NCI-H187 (cell line): ENCODE data around the gene RPL14.
A peak's percentile ranks its signal among the peaks of the same experiment; 100 is the strongest.
"Not testable (repeated sequence)": the region's sequence is repeated elsewhere in the genome, so short reads cannot be mapped to it uniquely, and the experiment has no call there.

ENCODE experiments used
- DNase-seq, 2 experiments: peaks; one replicate each; lab custom pipeline; 2025; lab: John Stamatoyannopoulos, UW

Gene RPL14

DNA sequence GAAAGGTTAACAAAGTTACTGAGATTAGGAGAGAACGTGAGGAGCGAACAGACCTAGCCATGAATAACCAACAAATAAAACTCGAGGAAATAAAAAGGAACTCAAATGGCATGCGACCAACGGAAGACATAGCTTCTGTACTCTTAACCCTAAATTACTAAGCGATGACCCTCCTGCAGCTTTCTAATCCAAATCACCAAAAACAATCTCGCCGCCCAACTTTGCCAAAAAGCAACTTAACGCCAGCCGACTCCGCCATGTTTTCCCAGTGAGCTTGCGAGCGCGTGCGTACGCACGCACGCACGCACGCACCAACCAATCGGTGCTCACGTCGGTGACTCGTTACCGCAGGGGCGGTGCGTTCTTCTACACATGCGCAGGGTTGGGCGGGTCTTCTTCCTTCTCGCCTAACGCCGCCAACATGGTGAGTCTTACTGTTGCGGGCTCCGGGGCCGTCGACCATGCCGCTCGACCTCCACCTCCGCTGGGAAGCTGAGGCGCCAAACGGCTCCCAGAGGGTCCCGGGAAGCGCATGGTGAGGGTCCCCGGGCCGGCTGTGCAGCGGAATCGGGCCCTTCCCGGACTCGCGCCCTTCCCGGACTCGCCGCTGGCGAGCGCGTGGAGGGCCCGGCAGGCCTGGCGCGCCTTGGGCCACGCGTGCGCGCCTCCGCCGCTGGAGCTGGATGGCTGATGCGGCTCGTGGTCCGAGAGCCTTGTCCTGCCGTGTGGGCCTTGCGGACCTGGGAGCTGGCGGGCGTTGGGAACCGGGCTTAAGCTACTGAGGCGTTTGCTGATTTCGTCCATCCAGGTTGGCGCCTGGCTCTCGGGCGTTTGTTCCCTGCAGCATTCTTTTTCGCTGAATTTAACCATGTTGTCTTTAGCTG, at the start of gene RPL14:
Gene RPL14, plus strand, starts transcription at position 400 of the 884 bp plus-strand sequence. Its CDS starts 133 bp downstream, at position 533.
- DNase-seq = peak; percentile 52 to 60

DNA sequence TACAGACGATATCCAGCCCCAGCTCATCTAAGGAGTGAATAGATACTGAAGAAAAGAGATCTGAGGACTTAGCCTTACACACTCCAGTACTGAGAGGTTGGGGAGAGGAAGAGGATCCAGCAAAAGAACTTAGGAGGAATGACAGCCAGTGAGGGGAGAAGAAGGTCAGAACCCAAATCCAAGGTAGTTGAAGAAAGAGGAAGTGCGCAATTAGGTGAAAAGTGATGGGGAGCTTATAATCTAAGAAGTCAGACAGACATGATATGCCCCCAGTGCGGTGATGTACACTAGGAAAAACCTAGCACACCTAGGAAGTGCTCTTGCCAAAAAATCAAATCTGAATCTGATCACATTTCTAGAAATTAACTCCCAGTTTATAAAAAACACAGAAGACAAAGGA, 49.5 kb upstream of the RPL14 start:
- no peak for DNase-seq

DNA sequence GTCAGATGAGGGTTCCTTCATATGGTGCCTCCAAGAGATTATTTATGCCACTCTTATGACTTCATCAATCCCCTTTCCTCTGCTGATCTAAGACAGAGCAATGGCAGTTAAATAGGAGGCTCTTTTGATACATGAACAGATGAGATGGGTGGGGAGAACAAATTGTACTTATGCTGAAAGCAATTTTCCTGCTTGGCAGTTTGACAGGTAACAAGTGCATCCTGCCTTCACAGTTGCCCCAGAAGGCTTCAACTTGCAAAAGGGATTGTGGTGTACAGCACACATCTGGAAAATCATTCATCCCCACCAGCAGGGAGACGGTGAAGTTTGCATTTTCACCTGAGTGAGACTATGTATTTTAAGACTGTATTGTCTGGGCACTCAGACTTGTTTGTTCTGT, 42.9 kb upstream of the RPL14 start:
- DNase-seq = no peak

DNA sequence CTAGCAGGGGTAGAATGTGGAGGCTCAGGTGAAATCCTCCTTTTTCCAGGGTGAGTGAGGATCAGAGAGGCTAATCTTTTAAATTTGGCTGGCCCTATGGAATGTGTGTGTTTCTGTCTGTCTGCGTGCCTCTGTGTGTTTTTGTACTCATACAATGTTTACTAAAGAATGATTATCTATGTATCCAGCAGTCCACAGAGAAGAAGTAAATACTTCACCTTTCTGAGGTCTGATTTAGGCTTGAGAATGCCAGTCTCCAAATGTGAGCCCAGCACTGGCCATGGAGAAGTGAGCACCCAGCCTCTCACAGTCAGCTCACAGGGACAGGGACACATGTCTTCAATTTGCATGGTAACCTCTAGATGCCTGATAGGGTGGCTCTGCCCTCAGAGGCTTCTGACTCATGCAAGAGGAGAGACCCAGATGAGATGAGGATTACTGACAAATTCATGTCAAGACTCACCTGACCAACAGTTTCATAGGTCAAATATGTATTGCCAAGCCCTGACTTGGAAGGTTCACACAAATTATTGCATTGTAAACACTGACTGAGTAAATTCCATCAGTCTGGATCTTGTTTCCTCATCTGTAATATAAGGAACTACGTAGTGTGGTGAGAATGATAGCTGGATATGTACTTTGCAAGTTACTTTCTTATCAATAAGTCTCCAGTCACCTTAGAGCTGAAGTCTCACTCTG, 39.1 kb upstream of the RPL14 start:
- no peak for DNase-seq

DNA sequence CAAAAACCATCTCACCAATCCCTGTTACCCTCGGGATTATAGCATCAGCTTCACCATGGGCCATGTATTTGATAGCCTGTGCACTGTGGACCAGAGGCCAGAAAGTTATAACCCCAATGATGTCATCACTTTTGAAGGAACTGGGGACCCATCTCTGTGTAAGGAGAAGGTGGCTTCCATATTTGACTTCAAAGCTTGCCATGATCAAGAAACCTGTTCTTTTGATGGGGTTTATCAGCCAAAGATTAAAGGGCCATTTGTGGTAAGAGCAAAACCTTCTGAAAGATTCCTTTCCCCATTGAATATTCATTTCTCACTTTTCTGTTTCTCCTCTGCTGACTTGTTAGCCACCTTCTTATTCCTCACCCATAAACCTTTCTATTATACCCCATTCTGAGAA, 34.3 kb upstream of the RPL14 start:
- DNase-seq = no peak

DNA sequence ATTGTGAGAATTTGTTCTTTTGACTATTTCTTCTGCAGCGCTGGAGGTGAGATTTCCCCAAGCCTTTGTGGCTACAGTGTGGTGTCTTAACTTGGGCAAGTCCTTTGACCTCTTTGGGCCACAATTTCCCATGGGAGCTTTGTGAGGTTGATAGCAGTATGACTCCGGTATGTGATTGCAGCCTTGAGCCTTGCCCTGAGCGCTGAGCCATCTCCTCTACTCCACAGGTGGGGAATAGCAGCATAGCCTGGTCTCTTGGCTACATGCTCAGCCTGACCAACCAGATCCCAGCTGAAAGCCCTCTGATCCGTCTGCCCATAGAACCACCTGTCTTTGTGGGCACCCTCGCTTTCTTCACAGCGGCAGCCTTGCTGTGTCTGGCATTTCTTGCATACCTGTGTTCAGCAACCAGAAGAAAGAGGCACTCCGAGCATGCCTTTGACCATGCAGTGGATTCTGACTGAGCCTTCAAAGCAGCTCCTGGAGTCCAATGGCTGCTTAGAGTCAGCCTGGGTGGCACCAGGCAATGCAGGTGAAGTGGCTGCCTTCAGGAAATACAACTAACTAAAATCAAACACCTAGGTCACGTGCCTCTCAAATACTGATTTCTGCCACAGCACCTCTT, 30.0 kb upstream of the RPL14 start:
- no peak for DNase-seq

DNA sequence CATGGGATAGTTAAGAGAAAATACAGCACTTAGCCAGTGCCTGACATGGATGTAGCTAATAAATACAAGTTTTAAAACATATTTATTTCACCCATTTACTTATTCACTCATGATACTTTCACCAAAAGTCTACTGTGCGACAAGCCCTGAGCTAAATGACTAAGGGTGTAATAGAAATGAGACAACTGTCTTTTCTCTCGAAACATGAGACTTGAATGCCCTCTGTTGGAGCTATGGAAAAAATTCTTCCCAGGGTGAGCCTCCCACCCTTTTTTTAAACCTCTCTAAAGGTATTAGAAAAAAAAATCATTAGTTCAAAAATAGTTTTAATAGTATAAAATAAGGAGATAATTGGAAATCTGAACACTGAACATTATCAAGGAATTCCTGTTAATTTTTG, 24.3 kb upstream of the RPL14 start:
- DNase-seq = no peak

DNA sequence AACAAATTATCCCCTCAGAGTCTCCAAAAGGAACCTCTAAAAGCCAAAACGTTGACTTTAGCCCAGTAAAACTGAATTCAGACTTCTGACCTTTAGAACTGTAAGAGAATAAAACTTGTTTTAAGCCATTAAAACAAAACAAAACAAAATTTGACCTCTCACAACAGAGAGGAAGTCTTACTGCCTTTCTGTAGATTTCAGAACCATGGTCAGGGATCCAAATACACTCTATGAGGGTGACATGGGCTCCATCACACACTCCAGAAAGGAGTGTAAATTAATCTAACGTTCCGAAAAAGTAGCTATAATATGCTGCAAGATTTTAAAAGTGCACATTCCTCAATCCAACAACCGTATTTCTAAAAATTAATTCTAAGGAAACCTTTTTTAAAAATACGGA, 19.2 kb upstream of the RPL14 start:
- DNase-seq = no peak

DNA sequence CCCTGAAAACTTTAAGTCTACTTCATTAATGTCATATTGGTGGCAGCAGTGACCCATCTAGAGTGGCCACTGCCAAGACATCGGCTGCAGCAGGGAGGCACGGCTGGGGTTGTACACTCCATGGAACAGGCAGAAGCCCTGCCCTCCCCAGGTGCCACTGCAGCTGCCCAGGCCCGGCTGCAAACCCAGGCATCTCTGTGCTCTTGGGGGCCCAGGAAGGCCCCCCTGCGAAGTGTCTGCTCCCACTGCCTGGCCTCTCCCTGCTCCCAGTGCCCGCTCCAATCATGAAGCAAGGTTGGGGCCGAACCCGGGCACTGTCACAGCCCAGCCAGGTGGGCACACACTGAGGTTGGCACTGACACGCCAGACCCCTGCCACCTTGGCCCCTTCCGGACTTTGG, 12.1 kb upstream of the RPL14 start:
- DNase-seq = no peak

DNA sequence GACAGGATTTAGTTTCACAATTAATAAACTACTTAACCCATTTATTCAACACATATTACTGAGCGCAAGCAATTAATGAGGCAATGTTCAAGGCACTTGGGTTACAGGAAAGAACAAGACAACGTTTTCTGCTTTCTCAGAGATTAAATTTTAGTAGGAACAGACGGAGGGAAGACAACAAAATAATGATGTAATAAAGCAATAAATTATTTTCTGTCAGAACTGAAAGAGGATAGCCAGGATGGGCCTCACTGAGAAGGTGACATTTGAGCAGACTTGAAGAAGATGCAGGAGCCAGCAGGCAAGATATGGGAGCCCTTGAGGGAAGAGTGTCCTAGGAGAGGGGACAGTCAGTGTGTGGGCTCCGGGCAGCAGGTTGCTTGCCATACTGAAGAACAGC, 11.3 kb upstream of the RPL14 start:
- no peak for DNase-seq

DNA sequence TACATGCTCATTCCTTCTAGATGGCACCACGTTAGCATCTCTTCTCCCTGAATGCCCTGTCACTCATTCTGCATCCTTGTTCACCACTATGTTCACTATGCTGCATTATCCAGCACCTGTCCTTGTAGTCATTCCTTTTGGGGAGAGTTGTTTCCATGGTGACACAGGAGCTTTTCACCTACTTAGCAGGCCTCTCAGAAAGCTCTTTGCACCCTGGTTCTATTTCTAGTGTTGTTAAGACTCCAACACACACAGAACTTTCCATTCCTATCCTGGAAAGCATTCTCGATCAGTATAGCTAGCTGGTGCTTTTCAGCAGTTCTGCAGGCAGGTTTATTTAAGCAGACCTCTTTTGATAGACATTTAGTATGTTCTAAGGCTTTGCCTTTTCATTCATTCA, 6.7 kb upstream of the RPL14 start:
- no peak for DNase-seq

DNA sequence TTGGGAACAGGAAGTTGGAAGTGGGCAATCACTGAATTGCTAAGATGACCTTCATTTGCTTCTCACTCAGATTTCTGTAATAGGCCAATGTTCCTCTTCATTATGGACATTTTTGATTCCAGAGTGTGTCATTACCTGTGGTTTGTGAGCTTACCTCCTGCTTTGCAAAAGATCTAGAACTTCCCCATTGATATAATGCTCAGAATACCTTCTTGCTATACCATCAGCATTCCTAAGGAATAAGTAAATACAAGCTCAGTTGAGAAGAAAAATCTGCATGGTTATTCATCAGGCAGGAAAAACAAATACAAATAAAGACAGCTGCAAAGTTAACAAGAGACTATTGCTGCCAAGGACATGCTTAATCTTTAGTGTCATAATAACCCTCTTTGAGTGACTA, 5.6 kb upstream of the RPL14 start:
- no peak for DNase-seq

DNA sequence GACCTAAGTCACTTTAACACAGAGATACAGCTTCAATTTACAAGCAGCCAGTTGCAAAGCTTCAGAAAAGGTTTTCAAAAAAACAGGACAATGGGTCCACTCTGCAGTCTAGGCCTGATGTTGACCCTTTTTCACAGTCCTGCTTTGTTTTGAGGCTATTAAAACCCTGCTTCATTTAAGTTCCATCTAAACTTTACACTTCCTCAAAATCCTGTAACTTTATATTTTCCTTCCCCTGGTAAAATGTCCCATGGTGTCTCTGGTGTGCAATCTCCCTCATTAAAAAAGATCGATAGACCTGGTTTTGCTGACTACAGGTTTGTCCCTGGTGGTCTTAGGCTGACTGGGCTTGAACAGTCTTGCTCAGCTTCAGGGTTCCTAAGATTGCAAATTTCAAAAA, 5.1 kb upstream of the RPL14 start:
- DNase-seq = no peak

DNA sequence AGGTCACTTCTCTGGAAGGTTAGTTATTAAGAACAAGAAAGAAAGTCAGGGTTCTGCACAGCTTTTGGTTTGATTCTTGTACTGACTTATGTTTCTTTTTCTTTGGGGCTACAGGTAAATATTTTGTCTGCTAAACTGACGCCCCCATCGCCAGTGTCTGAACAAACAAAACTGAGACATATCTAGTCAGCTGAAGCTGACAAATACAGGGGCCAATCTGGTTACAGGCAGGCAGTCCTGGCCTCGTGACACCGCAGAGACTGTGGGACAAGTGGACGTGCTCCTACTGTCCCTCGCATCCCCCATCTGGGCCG, 4.6 kb upstream of the RPL14 start:
- no peak for DNase-seq

DNA sequence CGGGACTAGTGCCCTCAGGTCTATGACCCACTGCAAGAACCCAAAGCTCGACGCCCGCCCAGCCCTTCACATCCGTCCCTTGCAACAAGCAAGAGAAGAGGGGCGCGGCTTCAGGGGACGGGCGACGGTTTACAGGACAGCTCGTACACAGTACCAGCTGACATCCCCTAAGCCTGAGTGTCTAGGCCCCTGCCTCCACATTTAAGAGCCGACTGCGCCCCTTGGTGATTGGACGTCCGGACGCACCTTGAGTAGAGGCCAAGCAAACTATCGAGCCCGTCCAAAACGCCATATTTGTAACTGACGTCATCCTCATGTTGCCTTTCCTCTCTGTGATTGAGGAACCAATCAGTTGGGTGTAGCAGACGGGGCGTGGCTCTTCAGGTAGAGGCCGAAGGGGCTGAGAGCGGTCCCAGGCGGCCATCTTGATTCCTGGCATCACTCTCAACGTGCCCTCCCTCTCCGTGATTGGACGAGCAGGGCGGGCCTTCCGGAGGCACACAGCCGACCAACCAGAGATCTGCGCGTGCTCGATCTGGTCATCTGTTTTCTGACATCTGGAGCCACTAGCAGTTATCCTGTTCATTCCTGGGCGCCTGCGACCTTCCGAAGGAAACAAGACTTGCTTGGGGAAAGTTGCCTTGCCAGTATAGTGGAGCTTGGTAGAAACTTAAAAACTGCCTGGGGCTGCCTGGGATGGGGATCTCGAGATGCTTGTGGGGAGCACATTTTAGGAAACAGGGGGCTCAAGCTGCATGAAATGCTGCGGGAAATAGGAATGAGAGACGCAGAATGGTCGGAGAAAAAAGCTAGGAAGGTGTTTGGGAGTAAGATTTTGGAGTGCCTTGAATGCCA, 4.0 kb upstream of the RPL14 start:
- peak; percentile 85 to 93 for DNase-seq

DNA sequence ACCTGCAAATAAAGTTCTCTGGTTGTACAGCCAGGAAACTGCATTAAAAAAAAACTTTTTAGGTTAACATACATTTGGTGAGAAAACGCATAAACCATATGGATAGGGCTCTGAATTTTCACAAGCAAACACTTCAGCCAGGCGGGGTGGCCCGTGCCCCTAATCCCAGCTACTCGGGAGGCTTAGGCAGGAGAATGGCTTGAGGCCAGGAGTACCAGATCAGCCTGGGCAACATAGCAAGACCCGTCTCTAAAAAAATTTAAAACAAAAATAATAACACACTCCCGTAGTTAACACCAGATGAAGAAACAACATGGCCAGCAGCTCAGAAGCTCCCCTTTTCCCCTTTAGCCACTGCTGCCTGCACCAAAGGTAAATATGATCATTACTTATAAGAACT, 3.2 kb upstream of the RPL14 start:
- DNase-seq = no peak

DNA sequence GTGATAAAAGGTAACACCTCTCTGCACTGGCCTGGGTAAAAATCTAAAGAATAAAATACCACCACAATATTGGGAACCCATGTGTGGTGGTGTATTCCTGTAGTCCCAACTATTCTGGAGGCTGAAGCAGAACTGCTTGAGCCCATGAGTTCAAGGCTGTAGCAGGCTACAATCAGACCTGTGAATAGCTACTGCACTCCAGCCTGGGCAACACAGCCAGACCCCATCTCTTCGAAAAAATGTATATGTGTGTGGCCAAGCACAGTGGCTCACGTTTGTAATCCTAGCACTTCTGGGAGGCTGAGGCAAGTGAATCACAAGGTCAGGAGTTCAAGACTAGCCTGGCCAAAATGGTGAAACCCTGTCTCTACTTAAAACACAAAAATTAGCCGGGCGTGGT, 1.8 kb upstream of the RPL14 start:
- no peak for DNase-seq

DNA sequence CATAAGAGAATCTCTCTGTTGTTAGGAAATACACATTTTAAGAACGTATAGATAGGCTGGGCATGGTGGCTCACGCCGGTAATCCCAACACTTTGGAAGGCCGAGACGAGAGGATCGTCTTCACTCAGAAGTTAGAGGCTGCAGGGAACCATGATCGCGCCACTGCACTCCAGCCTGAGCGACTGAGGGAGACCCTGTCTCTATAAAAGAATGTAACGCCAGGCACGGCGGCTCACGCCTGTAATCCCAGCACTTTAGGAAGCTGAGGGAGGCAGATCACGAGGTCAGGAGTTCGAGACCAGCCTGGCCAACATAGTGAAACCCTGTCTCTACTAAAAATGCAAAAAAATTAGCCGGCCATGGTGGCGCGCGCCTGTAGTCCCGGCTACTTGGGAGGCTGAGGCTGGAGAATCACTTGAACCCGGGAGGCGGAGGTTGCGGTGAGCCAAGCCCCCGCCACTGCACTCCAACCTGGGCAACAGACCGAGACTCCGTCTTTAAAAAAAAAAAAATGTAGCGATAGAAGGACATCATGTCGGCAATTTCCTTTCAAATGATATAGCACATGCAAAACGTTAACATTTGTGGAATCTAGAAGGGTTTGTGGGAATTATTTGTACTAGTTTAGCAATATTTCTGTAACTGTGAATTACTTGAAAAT, 730 bp upstream of the RPL14 start:
- no peak for DNase-seq

DNA sequence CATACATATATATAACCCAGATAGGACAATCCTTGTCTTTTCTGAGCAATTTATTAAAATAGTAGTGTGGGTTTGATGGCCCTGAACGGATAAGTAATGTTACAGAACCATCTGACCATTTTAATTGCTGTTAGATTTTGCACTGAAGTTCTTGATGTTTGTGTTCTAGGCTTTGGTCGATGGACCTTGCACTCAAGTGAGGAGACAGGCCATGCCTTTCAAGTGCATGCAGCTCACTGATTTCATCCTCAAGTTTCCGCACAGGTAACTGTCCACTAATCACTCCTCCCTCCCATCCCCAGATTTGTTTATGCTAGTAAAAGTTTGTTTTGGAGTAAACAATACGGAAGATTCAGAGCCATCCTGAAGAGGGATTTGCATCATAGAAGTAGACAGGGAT, 1.3 kb downstream of the RPL14 start:
- DNase-seq = no peak

DNA sequence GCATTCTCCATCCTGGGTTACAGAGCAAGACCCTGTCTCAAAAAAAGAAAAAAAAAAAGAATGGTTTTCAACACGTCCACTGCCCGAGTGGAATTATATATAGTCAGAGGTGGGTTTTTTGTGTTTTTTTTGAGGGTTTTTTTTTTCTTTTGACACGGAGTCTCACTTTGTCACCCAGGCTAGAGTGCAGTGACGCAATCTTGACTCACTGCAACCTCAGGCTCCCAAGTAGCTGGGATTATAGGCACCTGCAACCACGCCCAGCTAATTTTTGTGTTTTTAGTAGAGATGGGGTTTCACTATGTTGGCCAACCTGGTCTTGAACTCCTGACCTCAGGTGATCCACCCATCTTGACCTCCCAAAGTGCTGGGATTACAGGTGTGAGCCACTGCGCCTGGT, 3.3 kb downstream of the RPL14 start:
- not testable (repeated sequence) for DNase-seq

DNA sequence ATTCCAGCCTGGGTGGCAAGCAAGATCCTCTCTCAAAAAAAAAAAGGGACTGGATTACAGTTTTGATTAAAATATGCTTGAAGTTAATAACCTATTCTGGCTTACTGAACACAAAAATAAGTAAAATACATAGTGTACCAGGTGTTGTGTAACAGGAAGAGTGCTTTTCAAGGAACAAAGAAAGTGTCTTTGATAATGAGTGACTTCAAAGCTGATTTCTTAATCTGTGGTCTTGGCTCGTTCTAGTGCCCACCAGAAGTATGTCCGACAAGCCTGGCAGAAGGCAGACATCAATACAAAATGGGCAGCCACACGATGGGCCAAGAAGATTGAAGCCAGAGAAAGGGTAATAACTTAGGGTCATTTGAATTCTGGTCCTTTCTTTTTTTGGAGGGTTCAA, 4.0 kb downstream of the RPL14 start:
- no peak for DNase-seq

DNA sequence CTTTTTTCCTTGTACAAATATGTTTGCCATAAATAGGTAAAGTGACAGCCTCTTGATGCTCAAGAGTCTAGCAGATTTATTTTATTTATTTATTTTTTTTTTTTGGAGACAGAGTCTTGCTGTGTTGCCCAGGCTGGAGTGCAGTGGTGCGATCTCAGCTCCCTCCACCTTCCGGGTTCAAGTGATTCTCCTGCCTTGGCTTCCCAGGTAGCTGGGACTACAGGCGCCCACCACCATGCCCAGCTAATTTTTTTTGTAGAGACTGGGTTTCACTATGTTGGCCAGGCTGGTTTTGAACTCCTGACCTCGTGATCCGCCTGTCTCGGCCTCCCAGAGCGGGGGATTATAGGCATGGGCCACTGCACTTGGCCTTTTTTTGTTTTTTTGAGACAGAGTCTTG, 5.7 kb downstream of the RPL14 start:
- not testable (repeated sequence) for DNase-seq
